Cardiac fibroblast (primary cell): Measurements from ENCODE around the gene THNSL1.

Experiments
- DNase-seq, 2 donors: peaks; one replicate each; pipeline versions ENCODE4 v3.0.0 to v3.0.0-alpha.2; 2010; ENCODE audit warnings: low read depth in 2 of 2
- H3K4me3 ChIP-seq, 2 donors: replicated peaks in 1 of 2; 1 replicate in 1 of 2; 2 replicates in 1 of 2; pipeline ENCODE4 v1.5.1; 2011; ENCODE audit warnings: low read depth in 2 of 2, low read length in 2 of 2, mild to moderate bottlenecking in 2 of 2, moderate library complexity in 1 of 2
- TF ChIP-seq, protein P1 (sequence below): IDR thresholded peaks from one replicate; pipeline ENCODE4 v1.5.1; 2011; ENCODE audit warnings: low read depth, mild to moderate bottlenecking, low read length, inconsistent platforms

Gene THNSL1

DNA sequence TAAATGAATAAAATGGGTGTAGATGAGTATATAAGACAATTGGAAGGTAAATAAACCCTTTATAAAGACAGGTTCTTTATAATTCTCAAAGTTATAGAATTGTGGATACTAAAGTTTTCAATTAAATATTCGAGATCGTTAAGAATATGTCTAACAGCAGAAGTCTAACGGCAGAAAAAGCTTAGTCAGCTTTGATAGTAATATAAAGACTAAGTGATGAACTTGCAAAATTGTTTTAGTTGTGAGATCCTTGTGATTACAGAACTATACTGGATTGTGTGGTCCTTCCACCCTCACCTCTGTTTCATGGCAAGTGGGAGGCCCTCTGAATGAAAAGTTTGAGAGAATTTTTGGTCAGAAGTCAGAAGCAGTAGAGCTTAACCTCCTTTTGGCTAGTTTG lies 2.3 kb downstream of the THNSL1 start:
- TF ChIP-seq, protein P1, sequence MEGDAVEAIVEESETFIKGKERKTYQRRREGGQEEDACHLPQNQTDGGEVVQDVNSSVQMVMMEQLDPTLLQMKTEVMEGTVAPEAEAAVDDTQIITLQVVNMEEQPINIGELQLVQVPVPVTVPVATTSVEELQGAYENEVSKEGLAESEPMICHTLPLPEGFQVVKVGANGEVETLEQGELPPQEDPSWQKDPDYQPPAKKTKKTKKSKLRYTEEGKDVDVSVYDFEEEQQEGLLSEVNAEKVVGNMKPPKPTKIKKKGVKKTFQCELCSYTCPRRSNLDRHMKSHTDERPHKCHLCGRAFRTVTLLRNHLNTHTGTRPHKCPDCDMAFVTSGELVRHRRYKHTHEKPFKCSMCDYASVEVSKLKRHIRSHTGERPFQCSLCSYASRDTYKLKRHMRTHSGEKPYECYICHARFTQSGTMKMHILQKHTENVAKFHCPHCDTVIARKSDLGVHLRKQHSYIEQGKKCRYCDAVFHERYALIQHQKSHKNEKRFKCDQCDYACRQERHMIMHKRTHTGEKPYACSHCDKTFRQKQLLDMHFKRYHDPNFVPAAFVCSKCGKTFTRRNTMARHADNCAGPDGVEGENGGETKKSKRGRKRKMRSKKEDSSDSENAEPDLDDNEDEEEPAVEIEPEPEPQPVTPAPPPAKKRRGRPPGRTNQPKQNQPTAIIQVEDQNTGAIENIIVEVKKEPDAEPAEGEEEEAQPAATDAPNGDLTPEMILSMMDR: no peak
- no peak overlapping the region for H3K4me3 ChIP-seq
- DNase-seq: no peak

DNA sequence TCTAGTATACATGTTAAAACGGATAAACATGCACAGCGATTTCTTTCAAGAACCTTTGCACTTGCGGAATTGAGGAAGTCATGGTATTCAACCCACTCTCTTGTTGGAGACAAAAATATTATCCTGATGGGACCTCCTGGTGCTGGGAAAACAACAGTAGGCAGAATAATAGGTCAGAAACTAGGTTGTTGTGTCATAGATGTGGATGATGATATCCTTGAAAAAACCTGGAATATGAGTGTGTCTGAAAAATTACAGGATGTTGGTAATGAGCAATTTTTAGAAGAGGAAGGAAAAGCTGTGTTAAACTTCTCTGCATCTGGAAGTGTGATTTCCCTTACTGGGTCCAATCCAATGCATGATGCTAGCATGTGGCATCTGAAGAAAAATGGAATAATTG lies 6.9 kb downstream of the THNSL1 start:
- no peak overlapping the region for H3K4me3 ChIP-seq
- TF ChIP-seq, protein P1: no peak
- peak in 1 of 2 donors; percentile 10 for DNase-seq

DNA sequence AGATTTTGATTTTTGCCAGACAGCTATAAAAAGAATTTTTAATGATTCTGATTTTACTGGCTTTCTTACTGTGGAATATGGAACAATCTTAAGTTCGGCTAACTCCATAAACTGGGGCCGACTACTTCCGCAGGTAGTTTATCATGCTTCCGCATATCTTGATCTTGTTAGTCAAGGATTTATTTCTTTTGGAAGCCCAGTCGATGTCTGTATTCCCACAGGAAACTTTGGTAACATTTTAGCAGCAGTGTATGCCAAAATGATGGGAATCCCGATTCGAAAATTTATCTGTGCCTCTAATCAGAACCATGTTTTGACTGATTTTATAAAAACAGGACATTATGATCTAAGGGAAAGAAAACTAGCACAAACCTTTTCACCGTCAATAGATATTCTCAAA lies 8.1 kb downstream of the THNSL1 start:
- H3K4me3 ChIP-seq: no peak overlapping the region
- DNase-seq: no peak
- TF ChIP-seq, protein P1: no peak

DNA sequence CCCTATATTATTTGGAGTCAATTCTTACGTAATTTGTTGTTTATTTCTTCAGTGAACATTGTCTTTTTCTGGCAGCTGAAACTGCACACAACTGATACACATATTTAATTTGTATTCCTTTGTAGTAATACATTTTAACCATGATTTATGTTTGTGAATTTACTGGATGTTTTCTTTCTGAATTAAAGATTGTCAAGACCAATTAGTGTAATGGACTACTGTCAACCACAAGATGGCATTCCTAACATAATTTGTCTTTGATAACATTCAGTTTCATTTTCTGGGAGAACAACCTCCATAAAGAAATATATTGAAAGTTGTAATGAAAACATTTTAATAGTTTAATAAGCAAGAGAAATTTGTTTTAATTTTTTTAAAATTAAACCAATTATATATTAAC lies 10.1 kb downstream of the THNSL1 start:
- DNase-seq: peak; percentile 38 to 58
- TF ChIP-seq, protein P1: peak; percentile 30
- no peak overlapping the region for H3K4me3 ChIP-seq

DNA sequence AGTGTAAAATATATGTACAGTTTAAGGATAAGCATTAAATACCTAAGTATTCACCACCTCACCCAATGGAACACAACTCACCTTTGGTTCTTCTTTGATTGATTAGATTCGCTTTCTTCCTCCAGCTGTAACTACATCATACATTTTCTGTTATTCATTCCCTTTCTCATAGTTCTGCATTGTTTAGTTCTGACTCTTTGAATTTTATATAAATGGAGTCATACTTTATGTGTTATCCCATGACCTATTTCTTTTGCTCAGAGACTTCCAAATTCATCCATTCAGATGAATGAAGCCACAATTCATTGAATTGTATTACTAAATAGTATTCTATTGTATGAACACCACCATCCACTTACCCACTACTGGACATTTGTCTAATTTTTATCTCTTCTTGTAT lies 12.3 kb downstream of the THNSL1 start:
- peak in 1 of 2 donors; percentile 39 for DNase-seq
- TF ChIP-seq, protein P1: no peak

DNA sequence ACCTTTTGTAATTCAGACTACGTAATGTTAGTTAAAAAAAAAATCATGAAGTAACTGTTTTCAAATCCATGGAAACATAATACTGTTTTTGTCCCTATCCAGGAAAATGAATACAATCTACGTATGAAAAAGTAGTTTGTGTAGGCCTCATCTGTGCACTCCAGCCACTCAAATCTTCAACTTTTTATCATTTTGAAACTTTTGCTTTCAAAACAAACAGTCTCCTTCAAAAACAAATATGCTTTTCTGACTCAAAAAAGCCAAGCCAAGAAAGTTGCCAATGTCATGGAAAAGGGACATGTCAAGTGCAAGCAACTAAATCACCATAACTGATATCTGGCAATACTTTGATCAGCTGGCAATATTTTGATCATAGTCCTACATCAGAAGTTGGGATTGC lies 13.1 kb downstream of the THNSL1 start:
- H3K4me3 ChIP-seq: no peak overlapping the region
- DNase-seq: no peak
- TF ChIP-seq, protein P1: no peak

More for the DNA sequence above, 12.3 kb downstream of the THNSL1 start:
- no peak overlapping the region for H3K4me3 ChIP-seq

DNA sequence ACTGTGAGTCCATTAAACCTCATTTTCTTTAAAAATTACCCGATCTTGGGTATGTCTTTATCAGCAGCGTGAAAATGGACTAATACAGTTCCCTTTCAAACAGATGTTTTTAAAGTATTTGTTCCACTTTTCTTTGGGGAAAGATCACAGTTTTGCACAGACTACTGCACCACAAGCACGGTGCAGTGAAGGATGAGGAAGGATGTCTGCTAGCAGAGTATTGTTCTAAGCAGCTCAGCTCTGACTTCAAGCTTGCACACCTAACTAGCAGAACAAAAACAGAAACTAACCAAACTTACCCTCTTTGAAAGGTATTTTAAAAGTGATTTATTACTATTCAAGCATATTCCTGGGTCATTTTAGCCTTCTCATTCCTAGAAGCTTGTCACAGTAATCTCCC lies 20.0 kb downstream of the THNSL1 start:
- no peak overlapping the region for H3K4me3 ChIP-seq
- TF ChIP-seq, protein P1: no peak
- no peak for DNase-seq
